Caki2 (cell line): Measurements from ENCODE around the gene TEF. TPM values are rescaled to one million over a fixed set of nuclear protein-coding genes. Genes with fewer than 3 reads are reported as not detected.
"Not testable (repeated sequence)": the region's sequence is repeated elsewhere in the genome, so short reads cannot be mapped to it uniquely, and the experiment has no call there.

Experiments used
- DNase-seq: peaks from one replicate; pipeline ENCODE4 v3.0.0-alpha.2; 2015; ENCODE audit warnings: low read depth
- in situ Hi-C: cut with HindIII; loops from 2 replicates; pipeline ENCODE4 v1.10.0; 2016; ENCODE audit warnings: low sequenced_read_pairs, low pct_unique_long_range_greater_than_20kb, mixed read lengths
- total RNA-seq: library from RNA; depleted of rRNA; stranded (reverse); fragments of >200 nt; shearing (Covaris generic); gene quantifications from 2 replicates; pipeline ENCODE4 v1.2.3, GENCODE V29; 2014; ENCODE audit warnings: low replicate concordance

TEF gene
- total RNA-seq, 1 experiment from 2014 or later = 13.5 TPM

- in situ Hi-C loops = no loop called here
Observed at GRCh38 chr22:41406410-41406809, 24.7 kb downstream of the TEF start.

GRCh38 chr22:41407433-41407832, 25.7 kb downstream of the TEF start:
- in situ Hi-C loops = no loop called here
- DNase-seq = no peak

More at GRCh38 chr22:41406410-41406809, 24.7 kb downstream of the TEF start:
- no peak for DNase-seq

GRCh38 chr22:41408665-41409064, 26.9 kb downstream of the TEF start:
- DNase-seq = no peak
- in situ Hi-C loops = no loop called here

GRCh38 chr22:41410311-41410751, 28.6 kb downstream of the TEF start:
- in situ Hi-C loops = no loop called here
- no peak for DNase-seq

DNA sequence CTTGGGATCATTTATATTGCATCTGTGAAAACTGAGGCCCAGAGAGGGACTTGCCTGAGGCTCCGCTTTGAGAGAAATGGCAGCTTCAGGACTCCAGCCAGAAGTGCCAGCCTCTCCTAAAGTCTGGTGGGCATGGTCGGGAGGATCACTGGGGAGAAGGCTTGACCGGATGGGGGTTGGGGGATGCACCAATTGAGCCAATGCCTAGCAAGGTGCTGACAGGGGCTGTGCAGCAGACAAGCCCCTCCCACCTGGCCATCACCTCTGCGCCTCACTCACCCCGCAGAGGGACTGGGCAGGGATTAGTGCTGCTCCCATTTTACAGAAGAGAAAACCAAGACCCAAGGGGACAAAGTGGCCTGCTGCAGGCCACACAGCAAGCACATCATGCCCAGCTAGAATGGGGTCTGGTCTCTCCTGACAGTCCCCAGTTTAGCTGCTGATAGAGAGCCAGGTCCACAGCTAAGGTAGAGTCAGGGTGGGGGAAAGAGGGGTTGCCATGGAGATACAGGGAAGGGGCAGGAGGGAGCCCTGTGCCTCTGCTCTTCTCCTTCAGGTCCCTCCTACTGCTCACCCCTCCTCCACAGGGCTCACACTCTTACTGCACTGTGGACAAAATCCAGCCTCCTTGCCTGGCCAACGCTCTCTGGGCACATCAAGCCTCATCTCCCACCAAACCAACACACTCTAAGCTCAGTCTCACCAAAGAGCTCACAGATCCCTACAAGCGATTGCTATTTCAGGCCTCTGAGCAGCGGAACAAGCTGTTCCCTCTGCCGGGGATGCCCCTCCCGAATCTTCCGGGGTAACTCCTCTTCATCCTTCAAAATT, 29.5 kb downstream of the TEF start:
- in situ Hi-C loops = no loop called here
- DNase-seq = no peak

GRCh38 chr22:41415554-41415953, 33.8 kb downstream of the TEF start:
- DNase-seq = no peak
- in situ Hi-C loops = no loop called here

DNA sequence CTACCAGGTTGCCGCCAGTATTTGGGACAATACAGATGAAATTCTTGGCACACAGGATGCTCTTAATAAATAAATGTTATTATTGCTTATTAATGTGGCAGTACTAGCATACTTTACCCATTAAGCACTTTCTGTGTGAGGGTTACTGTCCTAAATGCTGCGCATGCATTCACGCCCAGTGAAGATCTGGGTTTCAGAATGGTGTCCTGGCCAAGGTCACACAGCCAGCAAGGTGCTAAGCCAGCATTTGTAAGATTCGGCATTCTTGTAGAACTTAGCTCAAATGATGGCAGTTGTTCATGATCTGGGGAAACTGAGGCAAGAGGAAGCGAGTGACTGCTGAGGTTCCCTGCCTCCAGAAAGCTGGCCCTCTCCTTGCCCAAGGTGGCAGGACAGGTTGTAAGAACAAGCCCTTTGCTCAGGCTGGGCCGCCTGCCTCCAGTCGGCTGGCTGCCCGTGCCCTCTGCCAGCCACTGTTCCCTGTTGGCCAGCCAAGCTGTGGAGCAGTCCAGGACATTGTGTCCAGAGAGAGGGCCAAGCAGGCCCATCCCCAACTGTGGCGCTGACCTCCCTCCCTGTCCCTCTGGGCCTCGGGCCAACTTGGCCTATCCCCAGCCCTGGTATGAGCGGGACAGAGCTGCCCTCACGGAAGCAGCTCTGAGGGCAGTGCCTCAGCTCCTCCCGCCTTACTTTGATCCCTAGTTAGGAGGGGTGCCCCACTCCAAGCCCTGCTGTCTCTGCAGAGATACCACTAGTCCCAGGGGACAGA, 36.1 kb downstream of the TEF start:
- DNase-seq = peak; percentile 34

GRCh38 chr22:41418717-41419116, 37.0 kb downstream of the TEF start:
- DNase-seq = no peak
- in situ Hi-C loops = no loop called here

More for the DNA sequence above, 36.1 kb downstream of the TEF start:
- in situ Hi-C loops = no loop called here

DNA sequence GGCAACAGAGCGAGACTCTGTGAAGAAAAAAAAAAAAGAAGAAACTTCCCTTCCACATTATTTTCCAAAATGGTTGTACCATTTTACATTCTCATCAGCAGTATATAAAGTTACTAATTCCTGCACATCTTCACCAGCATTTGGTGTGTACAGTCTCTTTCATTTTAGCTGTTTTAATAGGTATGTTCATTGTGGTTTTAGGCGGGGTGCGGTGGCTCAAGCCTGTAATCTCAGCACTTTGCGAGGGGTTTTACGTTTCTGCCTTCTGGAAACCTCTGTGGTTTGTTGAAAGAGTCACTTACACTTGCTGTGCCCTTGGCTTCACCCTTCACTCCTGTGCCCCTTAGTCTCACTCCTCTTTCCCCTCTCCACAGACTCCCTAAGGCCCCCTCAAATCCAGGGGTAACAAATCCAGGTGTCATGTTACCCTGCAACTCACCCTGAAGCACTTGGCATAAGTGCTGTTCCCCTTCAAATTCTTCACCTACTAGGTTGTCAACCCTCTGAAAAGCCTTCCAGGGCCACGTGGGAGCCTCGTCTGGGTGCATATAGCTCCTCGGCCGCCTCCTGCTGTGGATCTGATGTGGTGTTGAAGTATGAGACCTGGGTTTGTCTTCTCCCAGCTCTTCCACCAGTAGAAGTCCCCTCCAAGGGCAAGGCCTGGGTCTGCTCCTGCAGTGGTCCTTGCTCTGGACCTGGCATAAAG, 44.1 kb downstream of the TEF start:
- DNase-seq = no peak
- in situ Hi-C loops = no loop called here

DNA sequence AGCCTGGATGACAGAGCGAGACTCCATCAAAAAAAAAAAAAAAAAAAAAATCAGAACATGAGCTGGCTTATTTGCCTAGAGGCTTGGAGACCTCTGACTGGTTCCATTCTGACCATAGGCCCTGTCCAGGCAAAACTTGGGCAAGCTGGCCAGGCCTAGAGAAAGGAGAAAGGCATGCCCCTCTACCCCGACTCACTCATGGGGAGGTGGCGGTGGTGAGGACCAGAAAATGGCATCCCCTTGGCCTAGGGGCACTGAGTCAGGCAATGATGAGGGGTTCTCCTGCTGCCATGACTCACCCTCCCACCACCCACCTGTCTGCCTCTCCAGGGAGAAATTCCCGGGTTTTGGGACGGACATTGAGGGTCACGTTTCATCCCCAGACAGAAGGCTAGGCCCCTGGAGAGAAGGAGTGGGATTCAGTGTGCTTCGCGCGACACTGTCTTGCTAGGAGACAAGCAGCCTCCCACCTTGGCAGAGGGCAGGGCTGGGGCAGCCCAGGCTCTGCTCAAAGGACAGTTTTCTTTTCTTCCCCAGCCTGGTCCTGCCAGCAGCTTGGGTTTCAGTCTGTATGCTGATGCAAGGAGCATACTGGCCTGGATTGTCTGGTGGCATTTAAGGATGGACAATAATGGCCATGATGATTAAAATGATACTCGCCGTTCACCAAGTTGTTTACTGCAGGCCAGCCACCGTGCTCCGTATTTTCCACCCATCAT, 47.6 kb downstream of the TEF start:
- DNase-seq = no peak
- in situ Hi-C loops = no loop called here

- DNase-seq = no peak
- in situ Hi-C loops = no loop called here
Observed at GRCh38 chr22:41429951-41430332, 48.2 kb downstream of the TEF start.

GRCh38 chr22:41431656-41432055, 49.9 kb downstream of the TEF start:
- in situ Hi-C loops = no loop called here
- no peak for DNase-seq

GRCh38 chr22:41433480-41433879, 51.7 kb downstream of the TEF start:
- in situ Hi-C loops, DNase-seq: not testable (repeated sequence)

DNA sequence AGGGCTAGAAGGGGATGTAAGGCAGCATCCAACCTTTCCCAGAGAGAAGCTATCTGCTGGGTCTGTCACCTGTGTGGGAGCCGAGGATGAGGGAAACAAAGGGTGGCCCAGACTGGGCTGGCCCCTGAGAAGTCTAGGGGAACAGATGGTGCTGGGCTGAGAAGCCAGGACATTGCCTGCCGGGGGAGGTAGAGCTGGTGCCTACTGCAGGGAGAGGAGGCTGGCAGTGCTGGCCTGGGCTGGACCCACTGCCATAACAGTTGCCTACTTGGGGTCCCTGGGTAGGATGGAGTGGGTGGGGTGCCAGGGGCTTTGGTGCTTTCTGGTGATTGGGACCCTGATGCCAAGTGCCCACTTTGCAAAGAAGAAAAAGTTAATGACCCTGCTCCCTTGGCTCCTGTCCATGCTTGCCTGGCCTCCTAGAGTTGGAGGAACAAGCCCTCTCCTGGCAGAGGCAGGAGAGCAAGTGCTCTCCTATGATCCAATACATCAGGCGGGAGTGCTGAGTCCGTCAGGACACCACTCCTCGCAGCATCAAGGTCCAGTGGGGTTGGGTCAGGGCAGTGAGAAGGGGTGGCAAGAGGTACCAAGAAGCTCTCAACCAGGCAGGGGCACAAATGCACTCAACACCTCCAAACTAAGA, 52.7 kb downstream of the TEF start:
- DNase-seq, in situ Hi-C loops: not testable (repeated sequence)

GRCh38 chr22:41435560-41435959, 53.8 kb downstream of the TEF start:
- no peak for DNase-seq
- in situ Hi-C loops = no loop called here

- no peak for DNase-seq
- in situ Hi-C loops = no loop called here
Observed at GRCh38 chr22:41436322-41437113, 54.8 kb downstream of the TEF start.

DNA sequence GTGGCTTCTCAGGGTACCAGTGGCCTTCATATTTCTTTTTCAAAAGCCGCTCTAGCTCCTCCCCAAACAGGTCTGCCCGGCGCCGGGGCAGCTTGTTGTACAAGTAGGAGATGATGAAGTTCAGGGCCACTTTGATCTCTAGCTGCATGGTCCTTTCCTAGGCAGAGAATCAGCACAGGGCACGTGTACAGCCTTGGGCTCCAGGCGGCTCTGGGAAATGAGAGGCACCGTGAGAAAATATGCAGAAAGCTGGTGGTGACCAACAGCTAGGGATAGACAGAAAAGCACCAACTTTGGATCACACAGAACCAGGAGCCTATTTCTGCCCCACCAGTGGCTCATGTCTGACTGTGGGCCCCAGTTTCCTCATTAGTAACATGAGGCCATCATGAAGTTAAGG, 55.5 kb downstream of the TEF start:
- no peak for DNase-seq
- in situ Hi-C loops = no loop called here
